Activated naive CD8-positive, alpha-beta T cell treated with anti-CD3 and anti-CD28 coated beads, Interleukin-2, amount 10 ng/mL, durations not matched to agents 7 days and 5 days (primary cell): Measurements from ENCODE around the gene NRSN2. TPM values are rescaled to one million over a fixed set of nuclear protein-coding genes. Genes with fewer than 3 reads are reported as not detected.
"Not testable (repeated sequence)": the region's sequence is repeated elsewhere in the genome, so short reads cannot be mapped to it uniquely, and the experiment has no call there.

ENCODE experiments used
- ATAC-seq: fragments of 150-1000 bp; cut with Tn5 transposase; one replicate; pipeline ENCODE4 v1.10.0; 2021; ENCODE audit warnings: low read depth, moderate library complexity
- POLR2A ChIA-PET: fragments of 350-600 bp; sonication (Branson Sonifier 250); formaldehyde crosslinking; loops from one replicate; lab custom pipeline; 2021; ENCODE audit warnings: antibody characterized with exemption; lab: Charles Lee
- DNase-seq: peaks from one replicate; pipeline ENCODE4 v3.0.0; 2021
- H3K27ac Mint-ChIP-seq: one replicate; pipeline ENCODE4 v1.8.0; 2022; ENCODE audit warnings: mild to moderate bottlenecking, mixed read lengths
- H3K27me3 Mint-ChIP-seq: one replicate; pipeline ENCODE4 v1.8.0; 2022; ENCODE audit warnings: mild to moderate bottlenecking, moderate library complexity, mixed read lengths
- H3K36me3 Mint-ChIP-seq: one replicate; pipeline ENCODE4 v1.8.0; 2021; ENCODE audit warnings: mild to moderate bottlenecking, mixed read lengths
- H3K4me1 Mint-ChIP-seq: one replicate; pipeline ENCODE4 v1.8.0; 2021; ENCODE audit warnings: mixed read lengths
- H3K4me3 Mint-ChIP-seq: one replicate; pipeline ENCODE4 v1.8.0; 2022; ENCODE audit warnings: mild to moderate bottlenecking, moderate library complexity, mixed read lengths
- H3K9me3 Mint-ChIP-seq: one replicate; pipeline ENCODE4 v1.8.0; 2021; ENCODE audit warnings: mixed read lengths
- total RNA-seq, 2 experiments: library from RNA; stranded (reverse); gene quantifications; one replicate each; pipeline ENCODE4 v1.2.3, GENCODE V29; 2021

The NRSN2 gene
- total RNA-seq, 2 experiments from 2014 or later = 3.6 to 3.7 TPM

- no peaks in the 10 kb centered on the region for H3K27me3 Mint-ChIP-seq
- no peak for ATAC-seq
Measured at GRCh38 chr20:328027-328974, 18.6 kb upstream of the NRSN2 start.

GRCh38 chr20:328975-329695 is 17.8 kb upstream of the NRSN2 start:
- H3K27me3 Mint-ChIP-seq = no peaks in the 10 kb centered on the region
- ATAC-seq = no peak

More at GRCh38 chr20:328027-328974, 18.6 kb upstream of the NRSN2 start:
- Mint-ChIP-seq H3K4me3 (peak overlapping the region; percentile 82), H3K27ac (peak overlapping the region; percentile 15), H3K36me3 (no peaks in the 10 kb centered on the region), H3K4me1 (peaks cover 31% of the 10 kb centered on the region), H3K9me3 (no peaks in the 10 kb centered on the region)
- POLR2A ChIA-PET = interaction anchor here (0.7 to 1.3 kb wide), 3 partner anchors 17 to 31 kb away, joined by 3 to 9 read pairs (median 3); partner anchors contain the start of gene ZCCHC3
- no peak for DNase-seq

GRCh38 chr20:329851-330232 is 17.1 kb upstream of the NRSN2 start:
- Mint-ChIP-seq H3K4me1 (peaks cover 24% of the 10 kb centered on the region), H3K27me3 (no peaks in the 10 kb centered on the region), H3K27ac (no peak overlapping the region), H3K9me3 (no peaks in the 10 kb centered on the region), H3K4me3 (no peak overlapping the region), H3K36me3 (no peaks in the 10 kb centered on the region)
- POLR2A ChIA-PET = interaction anchor here (1.0 to 1.3 kb wide), 4 partner anchors 11 to 33 kb away, joined by 3 to 9 read pairs (median 4); partner anchors contain the start of gene ZCCHC3
- ATAC-seq (no peak), DNase-seq (no peak)

More at GRCh38 chr20:328975-329695, 17.8 kb upstream of the NRSN2 start:
- H3K4me1 Mint-ChIP-seq = peaks cover 27% of the 10 kb centered on the region
- DNase-seq = no peak
- no peaks in the 10 kb centered on the region for H3K36me3 Mint-ChIP-seq
- no peaks in the 10 kb centered on the region for H3K9me3 Mint-ChIP-seq
- H3K4me3 Mint-ChIP-seq = peak overlapping the region; percentile 59
- POLR2A ChIA-PET = interaction anchor here (0.6 to 1.3 kb wide), 3 partner anchors 17 to 41 kb away, joined by 3 to 9 read pairs (median 4); partner anchors contain the start of gene ZCCHC3
- H3K27ac Mint-ChIP-seq = peak overlapping the region; percentile 47

GRCh38 chr20:330233-331149 is 16.4 kb upstream of the NRSN2 start:
- H3K27ac Mint-ChIP-seq = no peak overlapping the region

GRCh38 chr20:334578-334977 is 12.3 kb upstream of the NRSN2 start:
- Mint-ChIP-seq H3K4me1 (peaks cover 7% of the 10 kb centered on the region), H3K4me3 (no peak overlapping the region)

More at GRCh38 chr20:330233-331149, 16.4 kb upstream of the NRSN2 start:
- Mint-ChIP-seq H3K36me3 (no peaks in the 10 kb centered on the region), H3K9me3 (no peaks in the 10 kb centered on the region), H3K4me1 (peaks cover 22% of the 10 kb centered on the region), H3K4me3 (no peak overlapping the region), H3K27me3 (no peaks in the 10 kb centered on the region)
- POLR2A ChIA-PET = interaction anchor here (0.5 to 1.4 kb wide), 5 partner anchors 12 to 41 kb away, joined by 3 to 5 read pairs (median 3); partner anchors contain the start of gene ZCCHC3
- ATAC-seq (peak; percentile 16), DNase-seq (peak; percentile 49)

GRCh38 chr20:336040-336439 is 10.9 kb upstream of the NRSN2 start:
- DNase-seq, H3K4me1 Mint-ChIP-seq, ATAC-seq, H3K27ac Mint-ChIP-seq, H3K27me3 Mint-ChIP-seq, H3K9me3 Mint-ChIP-seq, H3K4me3 Mint-ChIP-seq, H3K36me3 Mint-ChIP-seq: not testable (repeated sequence)
- POLR2A ChIA-PET = interaction anchor here (1.0 kb wide), 1 partner anchor 38 kb away, joined by 3 read pairs; the partner anchor contains the start of gene ZCCHC3

More at GRCh38 chr20:334578-334977, 12.3 kb upstream of the NRSN2 start:
- DNase-seq = no peak
- Mint-ChIP-seq H3K9me3 (no peaks in the 10 kb centered on the region), H3K36me3 (no peaks in the 10 kb centered on the region), H3K27ac (no peak overlapping the region), H3K27me3 (no peaks in the 10 kb centered on the region)
- POLR2A ChIA-PET = no interaction called here
- no peak for ATAC-seq

GRCh38 chr20:341682-342081 is 5.2 kb upstream of the NRSN2 start:
- Mint-ChIP-seq H3K27me3 (peaks cover 4% of the 10 kb centered on the region), H3K27ac (no peak overlapping the region), H3K9me3 (peaks cover 2% of the 10 kb centered on the region), H3K4me1 (peaks cover 9% of the 10 kb centered on the region), H3K36me3 (peaks cover 2% of the 10 kb centered on the region), H3K4me3 (no peak overlapping the region)
- ATAC-seq = no peak
- DNase-seq = no peak
- POLR2A ChIA-PET = interaction anchor here (0.7 kb wide), 1 partner anchor 21 kb away, joined by 3 read pairs; no protein-coding TSS in a partner anchor

GRCh38 chr20:343107-343506 is 3.8 kb upstream of the NRSN2 start:
- Mint-ChIP-seq H3K27ac (no peak overlapping the region), H3K9me3 (peaks cover 2% of the 10 kb centered on the region), H3K4me1 (peaks cover 8% of the 10 kb centered on the region), H3K27me3 (peaks cover 4% of the 10 kb centered on the region), H3K4me3 (no peak overlapping the region), H3K36me3 (peaks cover 2% of the 10 kb centered on the region)
- no peak for ATAC-seq
- no peak for DNase-seq
- POLR2A ChIA-PET = no interaction called here

GRCh38 chr20:346033-346639 is 775 bp upstream of the NRSN2 start:
- DNase-seq = no peak
- H3K4me1 Mint-ChIP-seq = peaks cover 15% of the 10 kb centered on the region
- POLR2A ChIA-PET = interaction anchor here (1.3 kb wide), 1 partner anchor 49 kb away, joined by 3 read pairs; the partner anchor contains the start of gene ZCCHC3
- ATAC-seq = no peak
- H3K27ac Mint-ChIP-seq = peak overlapping the region; percentile 66
- H3K9me3 Mint-ChIP-seq = peaks cover 2% of the 10 kb centered on the region
- H3K27me3 Mint-ChIP-seq = peaks cover 4% of the 10 kb centered on the region
- H3K4me3 Mint-ChIP-seq = peak overlapping the region; percentile 63
- peaks cover 5% of the 10 kb centered on the region for H3K36me3 Mint-ChIP-seq

GRCh38 chr20:347317-347639 is 367 bp downstream of the NRSN2 start:
- Mint-ChIP-seq H3K4me1 (peaks cover 25% of the 10 kb centered on the region), H3K4me3 (peak overlapping the region; percentile 99), H3K36me3 (peaks cover 5% of the 10 kb centered on the region), H3K9me3 (peaks cover 2% of the 10 kb centered on the region), H3K27ac (no peak overlapping the region), H3K27me3 (peaks cover 4% of the 10 kb centered on the region)
- ATAC-seq = no peak
- DNase-seq = no peak
- POLR2A ChIA-PET = no interaction called here

- POLR2A ChIA-PET = no interaction called here
- peaks cover 2% of the 10 kb centered on the region for H3K9me3 Mint-ChIP-seq
- H3K4me3 Mint-ChIP-seq = peak overlapping the region; percentile 99
- peaks cover 4% of the 10 kb centered on the region for H3K27me3 Mint-ChIP-seq
- peak; percentile 83 for ATAC-seq
- H3K27ac Mint-ChIP-seq = peak overlapping the region; percentile 95
- peaks cover 25% of the 10 kb centered on the region for H3K4me1 Mint-ChIP-seq
- DNase-seq = peak; percentile 77
- peaks cover 5% of the 10 kb centered on the region for H3K36me3 Mint-ChIP-seq
Measured at GRCh38 chr20:347640-348484, 951 bp downstream of the NRSN2 start.
